ENCODE data around the gene GASK1B.

GASK1B gene

DNA sequence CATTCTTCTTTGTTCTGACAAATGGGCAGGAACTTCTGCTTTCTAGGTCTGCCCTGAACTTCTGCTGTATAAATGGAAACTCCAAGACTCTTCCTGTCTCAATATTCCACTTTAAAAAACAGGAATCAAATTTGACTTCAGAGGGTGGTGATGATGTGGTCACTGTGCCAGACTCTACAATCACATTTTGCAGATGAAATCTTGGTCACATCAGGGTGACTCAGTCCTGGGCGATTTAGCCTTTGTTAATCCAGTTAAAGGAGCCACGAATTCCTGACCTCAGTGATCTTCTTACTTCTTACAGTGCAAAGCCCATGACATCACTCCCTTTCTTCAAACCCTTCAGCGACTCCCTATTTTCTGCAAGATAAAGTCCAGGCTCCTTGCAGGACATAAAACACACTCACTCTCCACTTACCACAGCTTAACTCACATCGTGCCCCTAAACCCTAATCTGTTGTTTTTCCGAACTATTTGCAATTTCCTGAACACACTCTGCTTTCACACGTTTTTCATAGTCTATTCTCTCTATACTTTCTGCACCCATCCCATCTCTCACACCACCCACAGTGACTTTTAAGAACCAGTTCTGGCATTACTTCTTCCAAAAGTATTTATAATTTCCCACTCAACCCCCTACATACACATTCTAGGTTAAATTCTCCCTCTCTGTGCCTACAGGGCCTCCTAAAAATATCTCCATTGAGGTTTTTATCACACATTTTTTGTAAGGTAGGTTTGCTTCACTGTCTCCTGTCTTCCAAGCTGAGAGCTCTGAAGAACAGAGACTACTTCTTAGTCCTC, 11.1 kb downstream of the GASK1B start:
- H3K4me3 ChIP-seq (ENCODE audit: low read depth, low read length), result no peak overlapping the region
- TF ChIP-seq, protein P1, sequence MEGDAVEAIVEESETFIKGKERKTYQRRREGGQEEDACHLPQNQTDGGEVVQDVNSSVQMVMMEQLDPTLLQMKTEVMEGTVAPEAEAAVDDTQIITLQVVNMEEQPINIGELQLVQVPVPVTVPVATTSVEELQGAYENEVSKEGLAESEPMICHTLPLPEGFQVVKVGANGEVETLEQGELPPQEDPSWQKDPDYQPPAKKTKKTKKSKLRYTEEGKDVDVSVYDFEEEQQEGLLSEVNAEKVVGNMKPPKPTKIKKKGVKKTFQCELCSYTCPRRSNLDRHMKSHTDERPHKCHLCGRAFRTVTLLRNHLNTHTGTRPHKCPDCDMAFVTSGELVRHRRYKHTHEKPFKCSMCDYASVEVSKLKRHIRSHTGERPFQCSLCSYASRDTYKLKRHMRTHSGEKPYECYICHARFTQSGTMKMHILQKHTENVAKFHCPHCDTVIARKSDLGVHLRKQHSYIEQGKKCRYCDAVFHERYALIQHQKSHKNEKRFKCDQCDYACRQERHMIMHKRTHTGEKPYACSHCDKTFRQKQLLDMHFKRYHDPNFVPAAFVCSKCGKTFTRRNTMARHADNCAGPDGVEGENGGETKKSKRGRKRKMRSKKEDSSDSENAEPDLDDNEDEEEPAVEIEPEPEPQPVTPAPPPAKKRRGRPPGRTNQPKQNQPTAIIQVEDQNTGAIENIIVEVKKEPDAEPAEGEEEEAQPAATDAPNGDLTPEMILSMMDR (IDR thresholded peaks at IDR 0.05; ENCODE audit: low read depth, low read length), result no peak

GRCh38 chr4:158159718-158160094, 13.1 kb downstream of the GASK1B start:
- TF ChIP-seq, protein P1 (IDR thresholded peaks at IDR 0.05; ENCODE audit: low read depth, low read length), result no peak
- H3K4me3 ChIP-seq (ENCODE audit: low read depth, low read length), result no peak overlapping the region

GRCh38 chr4:158159054-158159717, 13.6 kb downstream of the GASK1B start:
- no peak overlapping the region for H3K4me3 ChIP-seq (ENCODE audit: low read depth, low read length)
- TF ChIP-seq, protein P1 (IDR thresholded peaks at IDR 0.05; ENCODE audit: low read depth, low read length), result no peak

GRCh38 chr4:158157412-158157811, 15.4 kb downstream of the GASK1B start:
- TF ChIP-seq, protein P1 (IDR thresholded peaks at IDR 0.05; ENCODE audit: low read depth, low read length), result no peak
- no peak overlapping the region for H3K4me3 ChIP-seq (ENCODE audit: low read depth, low read length)

- TF ChIP-seq, protein P1 (IDR thresholded peaks at IDR 0.05; ENCODE audit: low read depth, low read length), result no peak
- no peak overlapping the region for H3K4me3 ChIP-seq (ENCODE audit: low read depth, low read length)
Observed at GRCh38 chr4:158155656-158156356, 17.0 kb downstream of the GASK1B start.

- TF ChIP-seq, protein P1 (IDR thresholded peaks at IDR 0.05; ENCODE audit: low read depth, low read length), result no peak
- no peak overlapping the region for H3K4me3 ChIP-seq (ENCODE audit: low read depth, low read length)
Observed at GRCh38 chr4:158147151-158147550, 25.7 kb downstream of the GASK1B start.
